ENCODE results near the gene ZNF428.

DNA sequence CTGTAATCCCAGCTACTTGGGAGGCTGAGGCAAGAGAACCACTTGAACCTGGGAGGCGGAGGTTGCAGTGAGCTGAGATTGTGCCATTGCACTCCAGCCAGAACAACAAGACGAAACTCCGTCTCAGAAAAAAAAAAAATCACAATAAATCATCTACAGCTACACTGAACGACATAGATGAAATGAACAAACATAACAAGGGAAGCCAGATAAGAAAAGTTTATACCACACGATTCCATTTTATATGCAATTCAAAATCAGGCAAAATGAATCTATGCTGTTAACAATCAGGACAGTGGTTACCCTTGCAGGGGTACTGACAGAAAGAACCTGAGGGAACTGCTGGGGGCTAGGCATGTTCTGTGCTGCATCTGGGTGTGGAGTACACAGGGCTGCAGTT lies 49.8 kb downstream of the ZNF428 start:
- TF ChIP-seq POLR2A (IDR thresholded peaks at IDR 0.05) (no peak), CTCF (IDR thresholded peaks at IDR 0.05 in 8 of 11, conservative IDR thresholded peaks at IDR 0.05 in 3 of 11) (no peak)

All from spleen (tissue), 7 donors.